H1 (cell line): ENCODE data around the gene DDX51. TPM values are rescaled to one million over a fixed set of nuclear protein-coding genes. Genes with fewer than 3 reads are reported as not detected.

ENCODE experiments used
- CTCF ChIA-PET: fragments of 300-600 bp; sonication (Branson Sonifier 250); formaldehyde crosslinking; loops from one replicate; lab custom pipeline; 2021; ENCODE audit not compliant: partially characterized antibody; lab: Charles Lee
- POLR2A ChIA-PET: fragments of 300-600 bp; sonication (Branson Sonifier 250); formaldehyde crosslinking; loops from one replicate; lab custom pipeline; 2021; ENCODE audit warnings: inconsistent platforms; ENCODE audit not compliant: partially characterized antibody; lab: Charles Lee
- DNase-seq, 2 experiments: peaks; one replicate each; pipeline versions ENCODE4 v3.0.0 to v3.0.0-alpha.2; 2010 to 2022; ENCODE audit warnings: low spot score in 2 of 2, low read depth in 1 of 2, mixed read lengths in 1 of 2
- FAIRE-seq: peaks from 2 replicates; lab custom pipeline; 2011; peaks lifted over from hg19 to GRCh38; lab: Jason Lieb, UNC
- H2AFZ ChIP-seq: 2 replicates; pipeline ENCODE4 v1.8.1; 2012; ENCODE audit warnings: low read length, inconsistent platforms
- H2AK5ac ChIP-seq: 2 replicates; pipeline ENCODE4 v1.6.1; 2013; ENCODE audit warnings: low read depth, low read length
- H2BK120ac ChIP-seq: replicated peaks from 2 replicates; pipeline ENCODE3; 2013; ENCODE audit warnings: low read depth, low read length, inconsistent platforms
- H2BK12ac ChIP-seq: 2 replicates; pipeline ENCODE4 v1.6.1; 2013; ENCODE audit warnings: low read depth, low read length
- H2BK15ac ChIP-seq: 2 replicates; pipeline ENCODE4 v1.6.1; 2013; ENCODE audit warnings: low read length
- H2BK20ac ChIP-seq: 2 replicates; pipeline ENCODE4 v1.6.1; 2013; ENCODE audit warnings: low read length
- H2BK5ac ChIP-seq: 2 replicates; pipeline ENCODE4 v1.6.1; 2013; ENCODE audit warnings: low read depth, low read length
- H3K14ac ChIP-seq: 2 replicates; pipeline ENCODE4 v1.6.1; 2013; ENCODE audit warnings: inconsistent platforms; ENCODE audit not compliant: insufficient read length
- H3K18ac ChIP-seq: 2 replicates; pipeline ENCODE4 v1.6.1; 2013; ENCODE audit warnings: low read length; ENCODE audit errors: extremely low read depth
- H3K23ac ChIP-seq: 2 replicates; pipeline ENCODE4 v1.6.1; 2013; ENCODE audit warnings: inconsistent platforms; ENCODE audit not compliant: insufficient read length
- H3K23me2 ChIP-seq: 2 replicates; pipeline ENCODE4 v1.6.1; 2013; ENCODE audit warnings: low read depth, low read length
- H3K27ac ChIP-seq: 2 replicates; pipeline ENCODE4 v1.6.1; 2011; ENCODE audit warnings: low read depth, low read length, inconsistent platforms
- H3K27me3 ChIP-seq, 4 experiments: replicated peaks in 1 of 4; 1 replicate in 1 of 4; 2 replicates in 3 of 4; pipeline versions ENCODE4 v1.6.1 to v1.8.1; 2011 to 2013; ENCODE audit warnings: low read length in 3 of 4, mild to moderate bottlenecking in 3 of 4, inconsistent platforms in 2 of 4, mixed read lengths in 2 of 4, moderate library complexity in 1 of 4; ENCODE audit not compliant: control insufficient read depth in 3 of 4, insufficient read depth in 3 of 4; ENCODE audit errors: extremely low read depth in 1 of 4
- H3K36me3 ChIP-seq, 4 experiments: 2 replicates each; pipeline versions ENCODE4 v1.6.1 to v1.8.1; 2011 to 2013; ENCODE audit warnings: mild to moderate bottlenecking in 4 of 4, low read length in 3 of 4, moderate library complexity in 2 of 4, control low read depth in 1 of 4, inconsistent platforms in 1 of 4; ENCODE audit not compliant: insufficient read depth in 4 of 4, control insufficient read depth in 2 of 4
- H3K4ac ChIP-seq: replicated peaks from 2 replicates; pipeline ENCODE3; 2013; ENCODE audit warnings: low read length, low read depth, mixed read lengths, inconsistent platforms; ENCODE audit not compliant: insufficient read length
- H3K4me1 ChIP-seq, 4 experiments: replicated peaks in 1 of 4; 1 replicate in 1 of 4; 2 replicates in 3 of 4; pipeline versions ENCODE4 v1.6.1 to v1.8.1; 2011 to 2013; ENCODE audit warnings: low read length in 3 of 4, inconsistent platforms in 2 of 4, mixed read lengths in 1 of 4; ENCODE audit not compliant: insufficient read depth in 4 of 4, control insufficient read depth in 3 of 4
- H3K4me2 ChIP-seq, 2 experiments: 2 replicates each; pipeline versions ENCODE4 v1.6.1 to v1.8.1; 2011 to 2013; ENCODE audit warnings: low read depth in 2 of 2, low read length in 2 of 2, control low read depth in 1 of 2, inconsistent platforms in 1 of 2, mild to moderate bottlenecking in 1 of 2; ENCODE audit not compliant: insufficient read depth in 1 of 2
- H3K4me3 ChIP-seq, 4 experiments: fragments of 200-600, 300-600 bp in 1 of 4; sonication (generic), shearing (Covaris generic), sonication (Bioruptor Twin) in 1 of 4; 2 replicates each; pipeline versions ENCODE4 v1.5.1 to v1.8.1; 2011 to 2016; ENCODE audit warnings: low read length in 4 of 4, low read depth in 3 of 4, control low read depth in 2 of 4, inconsistent platforms in 2 of 4, mild to moderate bottlenecking in 2 of 4, mixed read lengths in 1 of 4, moderate library complexity in 1 of 4; ENCODE audit not compliant: insufficient read depth in 2 of 4; ENCODE audit errors: extremely low read depth in 1 of 4
- H3K56ac ChIP-seq: replicated peaks from 2 replicates; pipeline ENCODE3; 2013; ENCODE audit warnings: low read depth, mild to moderate bottlenecking, mixed read lengths, low read length, inconsistent platforms; ENCODE audit not compliant: insufficient read length
- H3K79me1 ChIP-seq: 2 replicates; pipeline ENCODE4 v1.6.1; 2013; ENCODE audit warnings: low read depth, low read length, control low read depth
- H3K79me2 ChIP-seq, 2 experiments: 2 replicates each; pipeline versions ENCODE4 v1.6.1 to v1.8.1; 2012 to 2013; ENCODE audit warnings: low read length in 2 of 2, mild to moderate bottlenecking in 2 of 2, inconsistent platforms in 1 of 2; ENCODE audit not compliant: insufficient read depth in 2 of 2, control insufficient read depth in 1 of 2
- H3K9ac ChIP-seq, 4 experiments: replicated peaks in 1 of 4; 1 replicate in 1 of 4; 2 replicates in 3 of 4; pipeline versions ENCODE4 v1.6.1 to v1.8.1; 2011 to 2013; ENCODE audit warnings: low read depth in 3 of 4, low read length in 3 of 4, control low read depth in 2 of 4, mild to moderate bottlenecking in 2 of 4, moderate library complexity in 2 of 4, inconsistent platforms in 1 of 4; ENCODE audit errors: extremely low read depth in 1 of 4
- H3K9me3 ChIP-seq, 2 experiments: 2 replicates each; pipeline versions ENCODE4 v1.6.1 to v1.8.1; 2012 to 2013; ENCODE audit warnings: mild to moderate bottlenecking in 2 of 2, moderate library complexity in 2 of 2, control low read depth in 1 of 2, inconsistent platforms in 1 of 2, low read depth in 1 of 2, low read length in 1 of 2, mixed read lengths in 1 of 2; ENCODE audit not compliant: insufficient read depth in 2 of 2
- H4K20me1 ChIP-seq, 2 experiments: replicated peaks in 1 of 2; 2 replicates each; pipeline versions ENCODE3 to v1.8.1; 2011 to 2013; ENCODE audit warnings: inconsistent platforms in 2 of 2, low read length in 2 of 2, mild to moderate bottlenecking in 1 of 2; ENCODE audit not compliant: insufficient read depth in 2 of 2, control insufficient read depth in 1 of 2
- H4K5ac ChIP-seq: 2 replicates; pipeline ENCODE4 v1.6.1; 2013; ENCODE audit warnings: low read length, low read depth, mixed read lengths, inconsistent platforms; ENCODE audit not compliant: insufficient read length
- H4K8ac ChIP-seq: 2 replicates; pipeline ENCODE4 v1.8.0; 2013; ENCODE audit warnings: mild to moderate bottlenecking, moderate library complexity, low read length, inconsistent platforms; ENCODE audit not compliant: insufficient read depth; ENCODE audit errors: extremely low read depth
- H4K91ac ChIP-seq: replicated peaks from 2 replicates; pipeline ENCODE3; 2013; ENCODE audit warnings: low read length, mixed read lengths, inconsistent platforms; ENCODE audit not compliant: insufficient read length
- CHD1 ChIP-seq: IDR thresholded peaks from 2 replicates; pipeline ENCODE4 v1.6.1; 2012; ENCODE audit warnings: low read depth, low read length, improper control_type of control experiment
- CHD2 ChIP-seq: IDR thresholded peaks from 2 replicates; pipeline ENCODE4 v1.6.1; 2012; ENCODE audit warnings: low read length, improper control_type of control experiment
- EZH2 ChIP-seq: fragments of 200-600 bp; sonication (generic); IDR thresholded peaks from 2 replicates; pipeline ENCODE4 v1.7.1; 2012; ENCODE audit warnings: low read depth, mild to moderate bottlenecking, moderate library complexity, low read length, inconsistent platforms; ENCODE audit not compliant: severe bottlenecking
- GABPA ChIP-seq: IDR thresholded peaks from 2 replicates; pipeline ENCODE4 v1.6.1; 2011; ENCODE audit warnings: mild to moderate bottlenecking, low read length, moderate library complexity, borderline replicate concordance; ENCODE audit not compliant: insufficient read depth
- WGBS, 2 experiments: shearing (Covaris generic) in 1 of 2; methylation state at CpG; one replicate each; pipeline versions ENCODE4 v1.1.6 to v1.1.7; 2013 to 2015; ENCODE audit warnings: low lambda C conversion rate in 2 of 2, mixed read lengths in 2 of 2, inconsistent platforms in 1 of 2, low coverage in 1 of 2, missing lambda C conversion rate in 1 of 2; ENCODE audit not compliant: insufficient replicate concordance in 2 of 2, insufficient coverage in 1 of 2, insufficient read length in 1 of 2; ENCODE audit errors: extremely low coverage in 1 of 2, missing lambda C conversion rate in 1 of 2; 5-methylcytosine and 5-hydroxymethylcytosine counted together
- polyA plus RNA-seq, 7 experiments: library from polyadenylated mRNA; depleted of rRNA in 3 of 7; stranded (reverse) in 5 of 7; unstranded in 2 of 7; fragments of >200 nt in 5 of 7; fragments of 200-250 nt in 2 of 7; gene quantifications; 1 replicate in 5 of 7; 2 replicates in 1 of 7; 4 replicates in 1 of 7; pipeline versions ENCODE4 v1.2.1 to v1.2.3, GENCODE V29; 2011 to 2013; ENCODE audit warnings: missing spikeins in 2 of 7, mixed read lengths in 2 of 7
- total RNA-seq: library from RNA; stranded (reverse); fragmentation: NEBNext Ultra II Directional; extraction: Animal tissue kit (Norgen Biotek cat#: 25700); gene quantifications from 2 replicates; pipeline ENCODE4 v1.2.1, GENCODE V29; 2021
- TF ChIP-seq, protein P1 (sequence below): IDR thresholded peaks from 2 replicates; pipeline ENCODE4 v1.6.1; 2011; ENCODE audit warnings: low read depth, mild to moderate bottlenecking, low read length; ENCODE audit not compliant: insufficient read depth
- TF ChIP-seq, protein P2 (sequence below): IDR thresholded peaks from 2 replicates; pipeline ENCODE4 v1.6.1; 2012; ENCODE audit warnings: inconsistent platforms
- TF ChIP-seq, protein P3 (sequence below): IDR thresholded peaks from 2 replicates; pipeline ENCODE4 v1.6.1; 2011; ENCODE audit warnings: low read length, improper control_type of control experiment
- TF ChIP-seq, protein P4 (sequence below): IDR thresholded peaks from 2 replicates; pipeline ENCODE4 v1.6.1; 2012; ENCODE audit warnings: inconsistent platforms

Gene DDX51
- total and polyA plus RNA-seq, 2 of the 8 experiments (the other 6 are each of a cell fraction or from before 2014, with no cell fraction given) = 11.2 to 24.4 TPM

DNA sequence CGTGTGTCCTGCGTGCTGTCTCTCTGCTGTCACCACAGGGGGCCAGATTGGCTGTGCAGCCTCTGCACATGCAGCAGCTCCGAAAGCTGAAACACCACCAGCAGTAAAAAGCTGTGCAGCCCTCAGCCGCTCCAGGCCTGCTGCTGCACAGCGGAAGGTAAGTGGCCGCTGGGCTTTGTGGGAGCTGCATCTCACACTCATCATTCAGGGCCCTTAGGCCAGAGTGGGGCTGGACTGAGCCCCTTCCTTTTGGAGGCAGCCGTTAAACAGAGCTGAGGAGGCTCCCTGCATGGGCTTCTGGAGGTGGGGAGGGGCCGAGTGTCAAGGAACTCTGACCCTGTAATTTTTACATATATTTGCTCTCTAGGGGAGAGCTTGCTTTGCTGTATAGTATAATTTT is 17.1 kb downstream of the DDX51 start:
- H2BK20ac ChIP-seq = no peak overlapping the region
- WGBS, 2 experiments = 95% methylated on average over 8 of the region's 8 CpGs; no CpG with 5 or more reads in 1 of the 2 experiments
- H3K14ac ChIP-seq = no peak overlapping the region
- H3K79me1 ChIP-seq = no peaks in the 10 kb centered on the region
- H3K9ac ChIP-seq = no peak overlapping the region
- H4K91ac ChIP-seq = no peak overlapping the region
- H3K9me3 ChIP-seq = peaks cover 10 to 29% of the 10 kb centered on the region in 2 experiments
- H3K56ac ChIP-seq = no peak overlapping the region
- no peak overlapping the region for H2AFZ ChIP-seq
- ChIA-PET CTCF (interaction anchor here (0.7 to 0.8 kb wide), 2 partner anchors 67 to 261 kb away, joined by 3 read pairs; no protein-coding TSS in a partner anchor), POLR2A (interaction anchor here (0.9 to 2.4 kb wide), 4 partner anchors 10 to 17 kb away, joined by 3 to 9 read pairs (median 6); partner anchors contain the start of genes DDX51 and NOC4L)
- H3K4ac ChIP-seq = no peak overlapping the region
- DNase-seq (no peak), FAIRE-seq (no peak)
- H3K4me2 ChIP-seq = no peak overlapping the region
- no peak overlapping the region for H3K18ac ChIP-seq
- no peak overlapping the region for H2BK5ac ChIP-seq
- no peak overlapping the region for H2AK5ac ChIP-seq
- peaks cover 2 to 35% (median 23%) of the 10 kb centered on the region in 4 experiments; a peak in 6 of 8 replicates for H3K36me3 ChIP-seq
- H3K27ac ChIP-seq = no peak overlapping the region
- no peak overlapping the region for H3K23ac ChIP-seq
- no peak overlapping the region for H2BK120ac ChIP-seq
- no peaks in the 10 kb centered on the region for H3K4me1 ChIP-seq
- H3K23me2 ChIP-seq = peaks cover 5% of the 10 kb centered on the region; the same call in 1 of the 2 replicates
- TF ChIP-seq, protein P1, sequence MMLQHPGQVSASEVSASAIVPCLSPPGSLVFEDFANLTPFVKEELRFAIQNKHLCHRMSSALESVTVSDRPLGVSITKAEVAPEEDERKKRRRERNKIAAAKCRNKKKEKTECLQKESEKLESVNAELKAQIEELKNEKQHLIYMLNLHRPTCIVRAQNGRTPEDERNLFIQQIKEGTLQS = no peak
- TF ChIP-seq GABPA = no peak
- TF ChIP-seq EZH2 = no peak
- TF ChIP-seq, protein P2, sequence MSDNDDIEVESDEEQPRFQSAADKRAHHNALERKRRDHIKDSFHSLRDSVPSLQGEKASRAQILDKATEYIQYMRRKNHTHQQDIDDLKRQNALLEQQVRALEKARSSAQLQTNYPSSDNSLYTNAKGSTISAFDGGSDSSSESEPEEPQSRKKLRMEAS = no peak
- TF ChIP-seq CHD2 = no peak
- no peak for TF ChIP-seq CHD1
- TF ChIP-seq, protein P3, sequence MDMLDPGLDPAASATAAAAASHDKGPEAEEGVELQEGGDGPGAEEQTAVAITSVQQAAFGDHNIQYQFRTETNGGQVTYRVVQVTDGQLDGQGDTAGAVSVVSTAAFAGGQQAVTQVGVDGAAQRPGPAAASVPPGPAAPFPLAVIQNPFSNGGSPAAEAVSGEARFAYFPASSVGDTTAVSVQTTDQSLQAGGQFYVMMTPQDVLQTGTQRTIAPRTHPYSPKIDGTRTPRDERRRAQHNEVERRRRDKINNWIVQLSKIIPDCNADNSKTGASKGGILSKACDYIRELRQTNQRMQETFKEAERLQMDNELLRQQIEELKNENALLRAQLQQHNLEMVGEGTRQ = no peak
- TF ChIP-seq, protein P4, sequence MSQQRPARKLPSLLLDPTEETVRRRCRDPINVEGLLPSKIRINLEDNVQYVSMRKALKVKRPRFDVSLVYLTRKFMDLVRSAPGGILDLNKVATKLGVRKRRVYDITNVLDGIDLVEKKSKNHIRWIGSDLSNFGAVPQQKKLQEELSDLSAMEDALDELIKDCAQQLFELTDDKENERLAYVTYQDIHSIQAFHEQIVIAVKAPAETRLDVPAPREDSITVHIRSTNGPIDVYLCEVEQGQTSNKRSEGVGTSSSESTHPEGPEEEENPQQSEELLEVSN = no peak
- no peaks in the 10 kb centered on the region for H3K79me2 ChIP-seq
- peaks cover 0 to 4% of the 10 kb centered on the region in 2 experiments for H4K20me1 ChIP-seq
- H3K4me3 ChIP-seq = no peak overlapping the region
- no peak overlapping the region for H2BK12ac ChIP-seq
- no peak overlapping the region for H4K8ac ChIP-seq
- no peak overlapping the region for H4K5ac ChIP-seq
- no peak overlapping the region for H2BK15ac ChIP-seq
- H3K27me3 ChIP-seq = no peaks in the 10 kb centered on the region; a peak in 1 of 7 replicates
